ENCODE results near the gene CHRM2. TPM values are rescaled to one million over a fixed set of nuclear protein-coding genes. Genes with fewer than 3 reads are reported as not detected.

Gene CHRM2
- polyA plus RNA-seq, 1 donor (not counting 4 experiments of a cell fraction or from before 2014, with no cell fraction given): not detected

DNA sequence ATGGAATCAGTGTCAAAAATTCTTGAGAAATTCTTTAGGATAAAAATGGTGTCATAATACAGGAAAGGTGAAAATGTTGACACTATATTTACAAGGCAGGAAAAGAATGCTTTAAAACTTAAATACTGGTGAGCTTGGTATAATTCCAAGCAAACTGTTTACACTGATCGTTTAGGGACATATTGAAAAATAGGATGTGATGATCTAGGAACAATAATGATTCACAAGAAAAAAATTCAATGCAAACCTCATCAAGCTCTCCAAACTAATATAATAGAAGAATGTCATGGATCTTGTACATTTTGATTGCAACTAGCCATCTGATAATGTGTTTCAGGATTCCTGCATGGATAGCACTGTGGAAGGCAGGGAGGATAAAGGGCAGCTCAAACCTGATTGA, 98.4 kb downstream of the CHRM2 start:
- DNase-seq (ENCODE audit: low read depth, low spot score) (no peak), FAIRE-seq (no peak)
- no peak overlapping the region for H3K4me2 ChIP-seq (ENCODE audit: control insufficient read depth, extremely low read depth, insufficient read depth, low read depth, low read length)
- H3K9me3 ChIP-seq (ENCODE audit: control insufficient read depth, low read depth, low read length): no peaks in the 10 kb centered on the region
- TF ChIP-seq EZH2 (IDR thresholded peaks at IDR 0.05; ENCODE audit: low read length): no peak
- TF ChIP-seq, protein P1, sequence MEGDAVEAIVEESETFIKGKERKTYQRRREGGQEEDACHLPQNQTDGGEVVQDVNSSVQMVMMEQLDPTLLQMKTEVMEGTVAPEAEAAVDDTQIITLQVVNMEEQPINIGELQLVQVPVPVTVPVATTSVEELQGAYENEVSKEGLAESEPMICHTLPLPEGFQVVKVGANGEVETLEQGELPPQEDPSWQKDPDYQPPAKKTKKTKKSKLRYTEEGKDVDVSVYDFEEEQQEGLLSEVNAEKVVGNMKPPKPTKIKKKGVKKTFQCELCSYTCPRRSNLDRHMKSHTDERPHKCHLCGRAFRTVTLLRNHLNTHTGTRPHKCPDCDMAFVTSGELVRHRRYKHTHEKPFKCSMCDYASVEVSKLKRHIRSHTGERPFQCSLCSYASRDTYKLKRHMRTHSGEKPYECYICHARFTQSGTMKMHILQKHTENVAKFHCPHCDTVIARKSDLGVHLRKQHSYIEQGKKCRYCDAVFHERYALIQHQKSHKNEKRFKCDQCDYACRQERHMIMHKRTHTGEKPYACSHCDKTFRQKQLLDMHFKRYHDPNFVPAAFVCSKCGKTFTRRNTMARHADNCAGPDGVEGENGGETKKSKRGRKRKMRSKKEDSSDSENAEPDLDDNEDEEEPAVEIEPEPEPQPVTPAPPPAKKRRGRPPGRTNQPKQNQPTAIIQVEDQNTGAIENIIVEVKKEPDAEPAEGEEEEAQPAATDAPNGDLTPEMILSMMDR (optimal IDR thresholded peaks at IDR 0.05 in 1 of 3, IDR thresholded peaks at IDR 0.05 in 1 of 3, conservative IDR thresholded peaks at IDR 0.05 in 1 of 3; ENCODE audit: extremely low read depth in 1 of 3, insufficient read depth in 2 of 3, low read length in 3 of 3): no peak
- H3K27me3 ChIP-seq (ENCODE audit: control insufficient read depth, extremely low read depth, insufficient read depth, low read length): no peaks in the 10 kb centered on the region
- no peak overlapping the region for H2AFZ ChIP-seq (ENCODE audit: control insufficient read depth, low read length)
- H3K79me2 ChIP-seq (ENCODE audit: control insufficient read depth, insufficient read depth, low read length): no peaks in the 10 kb centered on the region
- no peak overlapping the region for H3K27ac ChIP-seq (ENCODE audit: control insufficient read depth, insufficient read depth, low read length)
- no peaks in the 10 kb centered on the region for H3K36me3 ChIP-seq (ENCODE audit: control insufficient read depth in 2 of 2, extremely low read depth in 1 of 2, insufficient read depth in 2 of 2, low read length in 2 of 2)
- H3K9ac ChIP-seq (ENCODE audit: control insufficient read depth, extremely low read depth, insufficient read depth, low read length): no peak overlapping the region
- no peaks in the 10 kb centered on the region for H4K20me1 ChIP-seq (ENCODE audit: control insufficient read depth, extremely low read depth, insufficient read depth, low read length)
- H3K4me1 ChIP-seq (ENCODE audit: control insufficient read depth, extremely low read depth, insufficient read depth, low read length): no peaks in the 10 kb centered on the region
- H3K4me3 ChIP-seq (ENCODE audit: control insufficient read depth in 2 of 3, extremely low read depth in 1 of 3, insufficient read depth in 2 of 3, low read depth in 1 of 3, low read length in 3 of 3): no peak overlapping the region
- no peaks in the 10 kb centered on the region for H3K9me1 ChIP-seq (ENCODE audit: control insufficient read depth, extremely low read depth, insufficient read depth, low read length)
- dilution Hi-C loops (cut with MboI; ENCODE audit: extremely low pct_ligation_motif_present, low sequenced_read_pairs): no loop called here

DNA sequence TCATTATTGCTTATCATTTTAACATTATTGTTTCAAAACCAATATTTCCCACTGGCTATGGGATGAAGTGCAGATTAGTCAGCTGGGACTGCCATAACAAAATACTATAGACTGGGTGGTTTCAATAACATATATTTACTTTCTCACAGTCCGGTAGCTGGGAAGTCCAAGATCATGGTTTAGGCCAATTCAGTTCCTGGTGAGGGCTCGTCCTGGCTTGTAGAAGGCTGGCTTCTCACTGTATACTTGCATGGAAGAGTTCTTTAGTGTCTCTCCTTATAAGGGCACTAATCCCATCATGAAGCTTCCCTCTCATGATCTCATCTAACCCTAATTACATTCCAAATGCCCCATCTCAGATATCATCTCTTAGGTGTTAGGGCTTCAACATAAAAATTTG, 101.3 kb downstream of the CHRM2 start:
- Histone ChIP-seq H3K27me3 (ENCODE audit: control insufficient read depth, extremely low read depth, insufficient read depth, low read length) (no peaks in the 10 kb centered on the region), H3K27ac (ENCODE audit: control insufficient read depth, insufficient read depth, low read length) (no peak overlapping the region), H3K4me2 (ENCODE audit: control insufficient read depth, extremely low read depth, insufficient read depth, low read depth, low read length) (no peak overlapping the region), H3K9ac (ENCODE audit: control insufficient read depth, extremely low read depth, insufficient read depth, low read length) (no peak overlapping the region), H3K79me2 (ENCODE audit: control insufficient read depth, insufficient read depth, low read length) (no peaks in the 10 kb centered on the region), H3K36me3 (ENCODE audit: control insufficient read depth in 2 of 2, extremely low read depth in 1 of 2, insufficient read depth in 2 of 2, low read length in 2 of 2) (no peaks in the 10 kb centered on the region), H3K4me1 (ENCODE audit: control insufficient read depth, extremely low read depth, insufficient read depth, low read length) (no peaks in the 10 kb centered on the region), H4K20me1 (ENCODE audit: control insufficient read depth, extremely low read depth, insufficient read depth, low read length) (no peaks in the 10 kb centered on the region), H3K9me3 (ENCODE audit: control insufficient read depth, low read depth, low read length) (no peaks in the 10 kb centered on the region), H3K4me3 (ENCODE audit: control insufficient read depth in 2 of 3, extremely low read depth in 1 of 3, insufficient read depth in 2 of 3, low read depth in 1 of 3, low read length in 3 of 3) (no peak overlapping the region), H2AFZ (ENCODE audit: control insufficient read depth, low read length) (no peak overlapping the region), H3K9me1 (ENCODE audit: control insufficient read depth, extremely low read depth, insufficient read depth, low read length) (no peaks in the 10 kb centered on the region)
- dilution Hi-C loops (cut with MboI; ENCODE audit: extremely low pct_ligation_motif_present, low sequenced_read_pairs): no loop called here
- DNase-seq (ENCODE audit: low read depth, low spot score): no peak
- FAIRE-seq: no peak
- TF ChIP-seq, protein P1 (optimal IDR thresholded peaks at IDR 0.05 in 1 of 3, IDR thresholded peaks at IDR 0.05 in 1 of 3, conservative IDR thresholded peaks at IDR 0.05 in 1 of 3; ENCODE audit: extremely low read depth in 1 of 3, insufficient read depth in 2 of 3, low read length in 3 of 3): no peak
- TF ChIP-seq EZH2 (IDR thresholded peaks at IDR 0.05; ENCODE audit: low read length): no peak
